HepG2 (cell line): Measurements from ENCODE around the gene LCN12. TPM values are rescaled to one million over a fixed set of nuclear protein-coding genes. Genes with fewer than 3 reads are reported as not detected.
A peak's percentile ranks its signal among the peaks of the same experiment; 100 is the strongest.

Experiments
- ATAC-seq: fragments of 200-7000 bp; cut with Tn5 transposase; 3 replicates; pipeline ENCODE4 v1.9.1; 2020; ENCODE audit warnings: mild to moderate bottlenecking, moderate library complexity
- BruUV-seq: library from RNA; stranded (reverse); fragments of 400-500 nt; replicated peaks from 2 replicates; lab custom pipeline; 2021; lab: Mats Ljungman, UMichigan
- CTCF ChIA-PET: fragments of 300-600 bp; formaldehyde crosslinking; extraction: SDS; loops from one replicate; lab custom pipeline; 2021; ENCODE audit warnings: low total read pairs, inconsistent platforms, low intra/inter-chr PET ratio; lab: Yijun Ruan, JAX
- POLR2A ChIA-PET: fragments of 350-600 bp; sonication (Branson Sonifier 250); formaldehyde crosslinking; loops from one replicate; lab custom pipeline; 2020; ENCODE audit warnings: antibody characterized with exemption, inconsistent platforms; lab: Yijun Ruan, JAX
- DNase-seq: peaks from one replicate; pipeline ENCODE4 v3.0.0-alpha.2; 2015; ENCODE audit warnings: low spot score
- FAIRE-seq: peaks from 3 replicates; lab custom pipeline; 2011; peaks lifted over from hg19 to GRCh38; lab: Jason Lieb, UNC
- H2AFZ ChIP-seq: one replicate; pipeline ENCODE4 v1.6.1; 2011; ENCODE audit warnings: low read length, inconsistent platforms
- H3K27ac ChIP-seq: fragments of 300-600 bp; 3 replicates; pipeline ENCODE4 v1.8.0; 2011; ENCODE audit warnings: mixed run types, mild to moderate bottlenecking, mixed read lengths, low read length, inconsistent platforms; ENCODE audit not compliant: insufficient read depth; ENCODE audit errors: extremely low read length
- H3K27me3 ChIP-seq, 2 experiments: fragments of 200-600 bp in 1 of 2; 2 replicates in 1 of 2; 3 replicates in 1 of 2; pipeline versions ENCODE4 v1.6.0 to v1.8.0; 2011; ENCODE audit warnings: low read length in 2 of 2, mild to moderate bottlenecking in 2 of 2, moderate library complexity in 2 of 2, inconsistent platforms in 1 of 2; ENCODE audit not compliant: insufficient read depth in 2 of 2, control insufficient read depth in 1 of 2
- H3K36me3 ChIP-seq, 2 experiments: fragments of 200-600 bp in 1 of 2; replicated peaks in 1 of 2; 2 replicates in 1 of 2; 3 replicates in 1 of 2; pipeline versions ENCODE4 v1.5.1 to v1.8.0; 2011; ENCODE audit warnings: low read length in 2 of 2, inconsistent platforms in 1 of 2; ENCODE audit not compliant: insufficient read depth in 2 of 2, control insufficient read depth in 1 of 2
- H3K4me1 ChIP-seq: 2 replicates; pipeline ENCODE4 v1.5.1; 2012; ENCODE audit warnings: low read length, inconsistent platforms; ENCODE audit not compliant: insufficient read depth
- H3K4me2 ChIP-seq: 2 replicates; pipeline ENCODE4 v1.6.0; 2011; ENCODE audit warnings: low read depth, low read length, inconsistent platforms
- H3K4me3 ChIP-seq, 3 experiments: fragments of 200-600 bp in 1 of 3; sonication (generic), shearing (Covaris generic) in 1 of 3; replicated peaks in 1 of 3; 2 replicates each; pipeline ENCODE4 v1.5.1; 2011 to 2016; ENCODE audit warnings: low read length in 3 of 3, inconsistent platforms in 2 of 3, low read depth in 2 of 3, mild to moderate bottlenecking in 2 of 3, control low read depth in 1 of 3, mixed read lengths in 1 of 3; ENCODE audit not compliant: insufficient read depth in 1 of 3
- H3K79me2 ChIP-seq: one replicate; pipeline ENCODE4 v1.6.1; 2011; ENCODE audit warnings: low read length, inconsistent platforms; ENCODE audit not compliant: insufficient read depth
- H3K9ac ChIP-seq: 2 replicates; pipeline ENCODE4 v1.6.0; 2011; ENCODE audit warnings: mild to moderate bottlenecking, low read depth, low read length, inconsistent platforms; ENCODE audit not compliant: insufficient read depth
- H3K9me3 ChIP-seq: 2 replicates; pipeline ENCODE4 v1.5.1; 2012; ENCODE audit warnings: mild to moderate bottlenecking, low read length
- H4K20me1 ChIP-seq: 2 replicates; pipeline ENCODE4 v1.6.0; 2011; ENCODE audit warnings: inconsistent platforms, mild to moderate bottlenecking, low read length, moderate library complexity; ENCODE audit not compliant: insufficient read depth
- AGO2 ChIP-seq: fragments of 200-400 bp; formaldehyde crosslinking; optimal IDR thresholded peaks from 2 replicates; pipeline ENCODE3; 2017; ENCODE audit warnings: mild to moderate bottlenecking, low read depth, low read length, moderate library complexity
- AHR ChIP-seq: IDR thresholded peaks from 2 replicates; pipeline ENCODE4 v1.6.1; 2018; ENCODE audit warnings: missing genetic modification reagents, missing compliant biosample characterization
- KAT7 ChIP-seq: IDR thresholded peaks from 2 replicates; pipeline ENCODE4 v1.6.1; 2018; ENCODE audit warnings: borderline replicate concordance, missing compliant biosample characterization
- NFKB2 ChIP-seq: sonication (generic); formaldehyde crosslinking; IDR thresholded peaks from 2 replicates; pipeline ENCODE4 v1.4.0; 2020; ENCODE audit warnings: missing genetic modification reagents, borderline replicate concordance
- NR2F1 ChIP-seq, 2 experiments: fragments of 450-650 bp in 1 of 2; formaldehyde crosslinking in 1 of 2; IDR thresholded peaks; 2 replicates each; pipeline versions ENCODE4 v1.5.0 to v1.6.1; 2016 to 2020; ENCODE audit warnings: mild to moderate bottlenecking in 1 of 2, missing compliant biosample characterization in 1 of 2, missing genetic modification reagents in 1 of 2, moderate library complexity in 1 of 2
- STAG1 ChIP-seq: sonication (generic); formaldehyde crosslinking; IDR thresholded peaks from 2 replicates; pipeline ENCODE4 v1.4.0; 2020; ENCODE audit warnings: missing genetic modification reagents
- ZFX ChIP-seq: sonication (generic); formaldehyde crosslinking; IDR thresholded peaks from 2 replicates; pipeline ENCODE4 v1.4.0; 2020; ENCODE audit warnings: mild to moderate bottlenecking, low read depth, missing genetic modification reagents, moderate library complexity
- WGBS: methylation state at CpG from one replicate; pipeline ENCODE4 v1.1.6; 2017; ENCODE audit warnings: low lambda C conversion rate; 5-methylcytosine and 5-hydroxymethylcytosine counted together
- in situ Hi-C: cut with HindIII; loops from 2 replicates; pipeline ENCODE4 v1.10.0; 2017; ENCODE audit warnings: low pct_unique_long_range_greater_than_20kb; ENCODE audit not compliant: extremely low pct_ligation_motif_present
- intact Hi-C: fragments of 100-400 bp; cut with micrococcal nuclease; formaldehyde crosslinking; loops from one replicate; pipeline ENCODE4 v1.10.0; 2022; ENCODE audit not compliant: unreplicated experiment
- polyA plus RNA-seq, 8 experiments: library from polyadenylated mRNA; depleted of rRNA in 3 of 8; stranded (reverse) in 7 of 8; unstranded in 1 of 8; fragments of >200 nt; fragmentation: Illumina TruSeq in 4 of 8; extraction: Trizol in 4 of 8; gene quantifications; 2 replicates each; pipeline versions ENCODE4 v1.2.1 to v1.2.3, GENCODE V29; 2011 to 2016; ENCODE audit warnings: low read depth in 4 of 8, missing spikeins in 1 of 8, mixed read lengths in 1 of 8; ENCODE audit not compliant: insufficient read depth in 1 of 8
- total RNA-seq, 5 experiments: library from RNA; depleted of rRNA; stranded (reverse); fragments of >200 nt; fragmentation: Illumina TruSeq; extraction: Trizol; gene quantifications; 2 replicates each; pipeline ENCODE4 v1.2.3, GENCODE V29; 2016; ENCODE audit warnings: low read depth in 1 of 5

The LCN12 gene
- total and polyA plus RNA-seq, 2 of the 13 experiments (the other 11 are each of a cell fraction or from before 2014, with no cell fraction given): 3.4 to 6.9 TPM

- 44% methylated on average over 3 of the region's 12 CpGs for whole genome bisulfite sequencing
- peaks cover 5% of the 10 kb centered on the region for H3K79me2 ChIP-seq
- ATAC-seq (no peak), DNase-seq (no peak), FAIRE-seq (no peak)
- H3K27ac ChIP-seq: no peak overlapping the region
- H3K4me2 ChIP-seq: peak overlapping the region; percentile 99
- in situ Hi-C loops (no loop called here), intact Hi-C loops (no loop called here)
- no peaks in the 10 kb centered on the region for H3K27me3 ChIP-seq
- H2AFZ ChIP-seq: no peak overlapping the region
- ChIA-PET CTCF (no interaction called here), POLR2A (interaction anchor here (1.0 to 1.8 kb wide), 6 partner anchors 26 to 197 kb away, joined by 3 to 8 read pairs (median 4); partner anchors contain the start of genes C8G and FBXW5)
- H4K20me1 ChIP-seq: no peaks in the 10 kb centered on the region
- peak overlapping the region; percentile 58 to 75 (median 63); a peak in 4 of 6 replicates for H3K4me3 ChIP-seq
- peak overlapping the region; percentile 56; the same call in 1 of the 2 replicates for H3K9ac ChIP-seq
- no TSS peak for BruUV-seq
- peaks cover 65% of the 10 kb centered on the region for H3K4me1 ChIP-seq
- H3K36me3 ChIP-seq: no peaks in the 10 kb centered on the region
- H3K9me3 ChIP-seq: no peaks in the 10 kb centered on the region
- TF ChIP-seq NFKB2 (CRISPR knock-in tag) (peak; percentile 7; the same call in 1 of the 2 replicates), NR2F1 (CRISPR knock-in tag; IDR thresholded peaks at IDR 0.05) (no peak), AHR (CRISPR knock-in tag) (no peak), ZFX (CRISPR knock-in tag) (0 out of 2 replicates have a peak, but pooled peaks have one; percentile 2), STAG1 (no peak), AGO2 (peak; percentile 1), KAT7 (CRISPR knock-in tag) (no peak)
Observed at GRCh38 chr9:136995772-136996311, 43.8 kb downstream of the LCN12 start.
